GM18951 (cell line): ENCODE data around the gene TAF4B.
"Not testable (repeated sequence)": the region's sequence is repeated elsewhere in the genome, so short reads cannot be mapped to it uniquely, and the experiment has no call there.

Source experiments
- POLR2A ChIP-seq: IDR thresholded peaks from 4 replicates; pipeline ENCODE4 v1.6.1; 2011; ENCODE audit warnings: mild to moderate bottlenecking; ENCODE audit not compliant: insufficient read length, insufficient read depth; ENCODE audit errors: extremely low read depth
- in situ Hi-C: fragments of 300-500 bp; cut with MboI; formaldehyde crosslinking; loops from one replicate; pipeline ENCODE4 v1.12.0; 2022; ENCODE audit warnings: low sequenced_read_pairs, mixed read lengths, inconsistent platforms; ENCODE audit not compliant: unreplicated experiment

The TAF4B gene

DNA sequence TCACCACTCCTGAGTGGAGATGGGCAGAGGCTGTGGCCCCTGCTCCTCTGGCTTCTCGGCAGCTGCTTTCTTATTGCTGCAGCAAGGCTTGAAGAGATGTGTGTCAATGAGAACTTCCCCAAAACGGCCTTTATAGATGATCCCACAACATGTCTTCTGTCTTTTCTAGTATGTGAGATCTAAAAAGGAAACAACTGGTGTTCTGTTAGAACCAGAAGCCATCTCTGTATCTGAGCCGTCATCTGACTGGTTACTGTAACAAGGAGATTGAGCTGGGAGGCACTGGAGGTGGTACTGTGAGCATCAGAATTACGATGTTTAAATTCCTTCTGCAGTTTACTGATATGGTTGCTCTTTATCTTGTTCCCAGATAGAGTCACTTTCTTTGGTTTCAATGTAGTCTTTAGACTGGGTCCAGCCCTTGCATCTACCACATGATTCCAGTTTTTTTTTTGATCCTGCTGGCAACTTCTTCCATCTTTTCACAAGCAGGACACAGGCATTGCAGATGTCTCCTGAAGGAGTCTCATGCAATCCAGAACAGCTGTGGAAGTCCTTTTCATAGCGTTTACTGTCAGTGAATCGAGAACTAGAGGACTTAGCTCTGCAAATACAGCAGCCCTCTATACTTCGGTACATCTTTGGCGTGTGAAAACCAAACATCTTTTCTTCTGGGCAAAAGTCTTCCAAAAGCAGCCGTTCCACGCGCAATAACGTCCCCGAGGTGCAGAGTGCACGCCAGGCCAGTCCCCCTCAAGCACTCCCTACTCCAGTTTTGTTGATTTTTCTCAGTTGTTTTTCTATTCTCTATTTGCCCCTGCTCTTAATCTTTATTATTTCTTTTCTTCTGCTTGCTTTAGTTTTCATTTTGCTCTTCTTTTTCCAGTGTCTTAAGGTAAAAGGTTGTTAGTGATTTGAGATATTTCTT, 29.7 kb downstream of the TAF4B start:
- in situ Hi-C loops, result no loop called here
- no peak for TF ChIP-seq POLR2A

GRCh38 chr18:26258711-26259110, 32.5 kb downstream of the TAF4B start:
- no peak for TF ChIP-seq POLR2A

DNA sequence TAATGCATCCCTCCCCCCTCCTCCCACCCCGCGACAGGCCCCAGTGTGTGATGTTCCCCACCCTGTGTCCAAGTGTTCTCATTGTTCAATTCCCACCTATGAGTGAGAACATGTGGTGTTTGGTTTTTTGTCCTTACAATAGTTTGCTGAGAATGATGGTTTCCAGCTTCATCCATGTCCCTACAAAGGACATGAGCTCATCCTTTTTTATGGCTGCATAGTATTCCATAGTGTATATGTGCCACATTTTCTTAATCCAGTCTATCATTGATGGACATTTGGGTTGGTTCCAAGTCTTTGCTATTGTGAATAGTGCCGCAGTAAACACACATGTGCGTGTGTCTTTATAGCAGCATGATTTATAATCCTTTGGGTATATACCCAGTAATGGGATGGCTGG, 33.2 kb downstream of the TAF4B start:
- in situ Hi-C loops, result not testable (repeated sequence)

More at GRCh38 chr18:26258711-26259110, 32.5 kb downstream of the TAF4B start:
- in situ Hi-C loops, result no loop called here

- TF ChIP-seq POLR2A, result no peak
- in situ Hi-C loops, result no loop called here
Measured at GRCh38 chr18:26262156-26262555, 35.9 kb downstream of the TAF4B start.

DNA sequence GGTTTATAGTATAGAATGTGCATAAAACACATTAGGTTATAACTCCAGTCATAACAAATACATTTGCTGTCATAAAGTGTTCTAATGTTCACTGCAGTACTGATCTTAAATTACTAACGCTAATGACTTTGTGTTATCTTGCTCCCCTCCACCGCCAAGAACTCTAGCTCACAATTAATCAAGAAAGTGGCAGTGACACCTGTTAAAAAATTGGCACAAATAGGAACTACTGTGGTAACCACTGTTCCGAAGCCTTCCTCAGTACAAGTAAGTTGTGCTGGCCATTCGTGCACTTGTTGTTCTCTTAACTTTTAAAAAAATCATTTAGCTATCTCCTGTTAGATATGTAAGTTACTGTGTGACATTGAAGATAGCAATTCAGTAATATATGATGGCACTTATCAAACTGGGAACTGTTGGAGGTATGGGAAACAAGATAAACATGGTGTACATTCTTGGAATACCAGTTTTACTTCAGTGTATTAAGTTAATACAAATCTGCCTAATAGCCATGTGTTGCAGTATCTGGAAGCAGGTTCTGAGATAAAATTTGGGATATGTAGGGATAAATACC, 41.2 kb downstream of the TAF4B start:
- in situ Hi-C loops, result no loop called here
- no peak for TF ChIP-seq POLR2A

GRCh38 chr18:26268454-26268853, 42.2 kb downstream of the TAF4B start:
- TF ChIP-seq POLR2A, result no peak
- in situ Hi-C loops, result no loop called here

- no peak for TF ChIP-seq POLR2A
- in situ Hi-C loops, result no loop called here
Measured at GRCh38 chr18:26271917-26272549, 45.8 kb downstream of the TAF4B start.

- in situ Hi-C loops, result no loop called here
- no peak for TF ChIP-seq POLR2A
Measured at GRCh38 chr18:26277374-26277773, 51.1 kb downstream of the TAF4B start.

DNA sequence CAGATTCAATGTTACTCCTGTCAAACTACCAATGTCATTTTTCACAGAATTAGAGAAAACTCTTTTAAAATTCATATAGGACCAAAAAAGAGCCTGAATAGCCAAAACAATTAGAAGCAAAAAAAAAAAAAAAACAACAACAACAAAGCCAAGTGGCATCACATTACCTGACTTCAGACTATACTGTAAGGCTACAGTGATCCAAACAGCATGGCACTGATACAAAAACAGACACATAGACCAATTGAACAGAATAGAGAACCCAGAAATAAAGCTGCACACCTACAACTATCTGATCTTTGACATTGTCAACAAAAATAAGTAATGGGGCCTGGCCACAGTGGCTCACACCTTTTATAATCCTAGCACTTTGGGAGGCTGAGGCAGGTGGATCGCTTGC, 53.2 kb downstream of the TAF4B start:
- TF ChIP-seq POLR2A, result no peak
- in situ Hi-C loops, result no loop called here

- TF ChIP-seq POLR2A, result no peak
- in situ Hi-C loops, result no loop called here
Measured at GRCh38 chr18:26286008-26286407, 59.8 kb downstream of the TAF4B start.

- in situ Hi-C loops, result no loop called here
Measured at GRCh38 chr18:26287644-26288043, 61.4 kb downstream of the TAF4B start.

DNA sequence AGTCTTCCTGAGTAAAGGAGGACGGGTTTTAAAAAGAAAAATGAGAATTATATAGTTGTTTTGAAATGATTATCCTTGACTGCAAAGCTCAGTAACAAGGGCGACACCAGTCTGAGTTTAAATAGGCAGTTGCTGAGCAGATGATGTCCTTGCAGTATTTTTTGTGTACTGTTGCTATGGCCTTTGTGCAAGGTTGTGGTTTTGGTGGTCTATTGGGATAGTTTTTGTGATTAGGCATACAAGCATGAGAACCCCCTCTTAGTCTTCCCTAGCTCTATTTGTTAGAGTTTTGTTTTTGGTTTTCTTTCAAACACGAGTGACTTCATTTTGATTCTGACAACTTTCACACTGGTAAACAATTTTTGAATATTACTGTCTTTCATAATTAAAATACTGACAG, 64.1 kb downstream of the TAF4B start:
- in situ Hi-C loops, result no loop called here
- TF ChIP-seq POLR2A, result no peak

More at GRCh38 chr18:26287644-26288043, 61.4 kb downstream of the TAF4B start:
- TF ChIP-seq POLR2A, result no peak

DNA sequence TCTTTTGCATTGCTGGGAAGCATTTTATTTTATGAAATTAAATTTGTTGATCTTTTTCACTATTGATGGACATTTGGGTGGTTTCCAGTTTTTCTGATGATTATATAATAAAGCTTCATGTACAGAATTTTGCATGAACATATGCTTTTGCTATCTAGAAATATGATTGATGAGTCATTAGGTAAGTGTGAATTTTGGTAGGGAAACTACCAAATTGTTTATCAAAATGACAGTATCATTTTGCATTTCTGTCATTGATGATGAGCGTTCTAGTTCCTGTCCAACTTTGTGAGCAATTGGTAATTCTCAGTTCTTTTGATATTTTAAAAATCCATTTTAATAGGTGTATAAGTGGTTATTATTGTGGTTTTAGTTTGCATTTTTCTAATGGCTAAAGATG, 67.7 kb downstream of the TAF4B start:
- TF ChIP-seq POLR2A, result no peak
- in situ Hi-C loops, result no loop called here

GRCh38 chr18:26298107-26298506, 71.9 kb downstream of the TAF4B start:
- TF ChIP-seq POLR2A, result no peak
- in situ Hi-C loops, result no loop called here
